NCI-H128 (cell line): ENCODE measurements around the gene HOXA10.

Source experiments
- DNase-seq: peaks from one replicate; lab custom pipeline; 2025; ENCODE audit not compliant: unreplicated experiment; lab: John Stamatoyannopoulos, UW

HOXA10 gene

GRCh38 chr7:27203964-27204594 lies 30.0 kb upstream of the HOXA10 start:
- no peak for DNase-seq

GRCh38 chr7:27203365-27203953 lies 29.3 kb upstream of the HOXA10 start:
- DNase-seq, result no peak

DNA sequence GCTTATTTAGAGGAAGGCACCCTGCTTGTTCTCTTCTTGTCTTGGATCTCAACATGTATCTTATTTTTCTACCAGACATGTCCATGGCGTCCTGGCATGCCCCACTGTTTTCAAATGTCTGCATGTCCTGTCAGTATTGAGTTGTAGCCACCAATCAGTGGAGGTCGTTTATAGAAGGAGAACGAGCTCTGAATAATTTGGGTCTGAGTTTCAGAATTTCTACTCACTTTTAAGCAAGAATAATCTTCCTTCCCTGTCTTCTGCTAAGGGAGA lies 28.7 kb upstream of the HOXA10 start:
- no peak for DNase-seq

- no peak for DNase-seq
Observed at GRCh38 chr7:27202018-27202861, 28.1 kb upstream of the HOXA10 start.

DNA sequence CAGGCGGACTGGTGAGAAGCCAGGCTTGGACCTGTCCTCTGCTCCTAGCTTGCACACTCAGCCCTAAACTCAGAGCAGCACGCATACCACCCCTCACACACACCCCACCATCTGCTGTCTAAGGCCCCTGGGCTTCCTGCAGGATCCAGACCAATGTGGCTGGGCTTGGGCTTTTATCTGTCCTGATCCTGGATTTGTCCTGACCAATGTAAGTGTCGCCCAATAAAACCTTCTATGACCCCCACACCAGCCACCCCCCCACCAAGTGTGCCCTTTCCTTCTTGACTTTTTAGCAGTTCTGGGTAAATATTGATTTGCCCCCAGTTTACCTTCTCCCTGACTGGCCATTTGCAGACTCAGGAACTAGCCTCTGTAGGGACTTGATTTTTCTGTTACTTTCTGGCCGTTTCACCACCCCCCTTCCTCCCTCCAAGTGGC lies 27.5 kb upstream of the HOXA10 start:
- no peak for DNase-seq

DNA sequence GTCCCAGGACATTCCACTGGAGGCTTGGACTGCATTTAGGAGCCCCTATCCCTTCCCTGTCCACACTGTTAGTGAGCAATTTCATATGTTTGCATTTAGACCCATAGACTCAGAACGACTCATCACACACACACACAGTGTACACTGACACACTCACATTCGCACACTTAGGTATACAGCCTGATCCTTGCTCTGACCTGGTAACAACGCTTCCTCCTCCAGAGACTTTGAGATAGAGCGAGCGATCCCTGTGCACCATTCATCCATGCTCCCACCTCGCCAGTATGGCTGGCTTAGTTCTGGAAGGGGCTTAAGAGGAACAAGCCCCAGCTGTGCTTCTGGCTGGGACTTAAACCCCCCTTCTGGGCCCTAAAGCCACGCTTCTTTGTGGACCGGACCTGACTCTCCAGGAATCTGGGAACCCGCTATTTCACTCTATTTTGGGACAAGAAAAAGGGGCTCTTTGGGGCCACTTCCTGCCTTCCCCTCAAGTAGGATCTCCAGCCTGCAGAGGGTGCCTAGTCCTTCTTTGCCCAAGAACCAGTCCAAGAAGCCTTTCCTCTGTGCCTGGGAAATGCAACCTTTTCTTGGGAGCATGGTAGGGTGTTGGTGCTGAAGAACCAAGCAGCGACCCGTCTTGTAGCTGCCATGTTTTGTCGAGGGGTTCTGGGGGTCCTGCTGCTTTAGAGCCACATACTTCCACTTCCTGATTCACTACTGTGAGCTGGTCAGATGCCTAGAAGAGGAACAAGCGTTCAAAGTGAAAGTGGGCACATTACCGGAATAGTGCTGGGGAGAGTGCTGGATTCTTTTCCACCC lies 26.9 kb upstream of the HOXA10 start:
- DNase-seq, result no peak

GRCh38 chr7:27199849-27200760 lies 26.0 kb upstream of the HOXA10 start, which contains the start of gene HOXA13:
HOXA13 (minus strand) TSS chr7:27200091; CDS start chr7:27200077, 14 bp downstream.
- peak; percentile 65 for DNase-seq

- DNase-seq, result no peak
Observed at GRCh38 chr7:27198871-27199801, 25.0 kb upstream of the HOXA10 start.

DNA sequence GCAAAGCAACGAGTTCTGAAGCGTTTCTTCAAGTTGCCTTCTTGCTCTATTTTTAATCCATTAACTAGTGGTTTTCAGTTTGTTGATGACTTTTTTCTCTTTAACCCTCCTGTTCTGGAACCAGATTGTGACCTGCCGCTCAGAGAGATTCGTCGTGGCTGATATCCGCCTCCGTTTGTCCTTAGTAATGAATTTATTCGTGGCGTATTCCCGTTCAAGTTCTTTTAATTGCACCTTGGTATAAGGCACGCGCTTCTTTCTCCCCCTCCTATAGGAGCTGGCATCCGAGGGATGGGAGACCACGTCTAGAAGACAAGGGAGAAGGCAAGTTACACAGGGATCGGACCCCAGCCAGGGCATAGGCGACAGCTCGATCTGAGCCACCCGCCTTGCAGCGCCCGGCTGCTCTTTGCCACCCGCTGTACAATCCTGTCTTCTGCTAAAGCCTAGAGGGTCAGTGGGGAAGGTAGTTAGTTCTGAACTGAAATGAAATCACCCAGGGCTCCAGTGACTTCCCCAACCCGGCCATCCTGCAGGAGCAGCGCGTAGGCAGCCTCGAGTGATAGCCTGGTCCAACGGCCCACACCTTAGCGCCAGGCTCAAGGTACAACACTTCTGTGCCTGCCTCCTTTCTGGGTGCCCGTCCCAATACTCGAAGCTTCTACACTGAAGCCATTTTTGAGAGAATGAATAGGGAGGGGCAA lies 24.2 kb upstream of the HOXA10 start:
- DNase-seq, result no peak

DNA sequence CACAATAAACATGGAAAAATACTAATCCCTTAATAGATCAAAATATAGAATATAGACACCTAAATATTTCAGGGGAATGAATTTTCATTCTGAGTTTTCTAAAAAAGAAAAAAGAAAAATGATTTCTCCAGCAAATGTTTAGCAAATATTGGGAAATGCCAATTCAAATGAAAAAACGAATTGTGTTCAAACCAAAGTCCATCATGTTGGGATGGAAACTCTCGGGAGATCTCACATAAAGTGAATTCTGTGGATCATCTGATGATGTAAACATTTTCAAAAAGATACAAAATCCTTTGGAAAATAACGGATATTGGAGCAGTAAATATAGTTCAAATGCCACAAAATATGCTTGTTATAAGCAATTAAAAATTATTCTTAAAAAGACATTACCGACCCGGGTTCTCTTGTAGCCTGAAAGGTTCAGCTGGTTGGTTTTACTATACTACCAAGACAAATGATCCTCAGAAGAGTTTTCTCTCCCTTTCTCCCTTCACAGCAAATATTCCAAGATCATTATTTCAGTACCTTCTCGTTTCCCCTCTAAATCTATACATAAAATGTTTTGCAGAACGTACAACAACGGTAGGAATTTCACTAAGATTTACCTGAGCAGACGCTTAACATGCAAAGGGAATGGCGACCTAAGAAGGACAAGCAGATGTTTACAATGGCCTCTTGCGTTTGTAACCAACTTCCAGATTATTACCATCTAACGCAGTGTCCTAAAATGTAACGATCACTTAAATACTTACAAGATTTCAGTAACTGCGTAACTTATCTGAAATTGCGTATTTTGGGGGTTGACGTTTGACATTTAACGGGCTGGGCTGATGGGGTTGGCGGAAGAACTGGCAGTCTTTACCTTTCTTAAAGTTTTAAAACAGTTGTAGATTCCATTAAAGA lies 23.3 kb upstream of the HOXA10 start:
- no peak for DNase-seq

- DNase-seq, result peak; percentile 24
Observed at GRCh38 chr7:27196287-27196767, 22.2 kb upstream of the HOXA10 start.

DNA sequence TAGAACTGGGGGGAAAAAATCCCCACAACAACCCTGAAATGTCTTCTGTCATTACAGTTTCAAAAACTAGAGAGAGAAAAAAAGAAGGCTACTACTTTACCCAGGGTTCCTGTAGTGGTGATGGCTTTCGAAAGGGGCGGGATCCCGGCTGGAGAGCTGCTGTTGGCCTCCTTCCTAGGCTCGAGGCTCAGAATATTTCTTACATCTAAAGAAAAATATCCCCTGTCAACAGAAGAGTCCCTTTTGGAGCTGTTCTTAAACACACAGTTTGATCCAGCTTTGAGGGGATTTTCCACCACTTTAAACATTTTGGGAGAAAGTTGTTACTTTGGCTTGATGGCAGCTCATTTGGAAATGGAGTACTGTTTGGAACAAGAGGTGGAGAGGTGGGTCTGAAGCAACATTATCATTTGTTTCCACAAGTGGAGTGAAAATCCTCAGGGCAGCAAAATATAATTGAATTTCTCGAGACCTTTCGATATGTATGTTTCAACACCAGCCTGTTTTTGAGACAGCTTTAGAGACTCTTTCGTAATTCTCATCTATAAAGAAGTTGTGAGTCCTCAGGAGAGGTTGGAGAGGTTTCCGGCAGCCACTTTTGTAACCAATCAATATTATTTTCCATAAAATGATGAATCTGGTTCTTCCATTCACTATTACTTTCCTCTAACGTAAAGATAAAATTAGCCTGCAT lies 20.7 kb upstream of the HOXA10 start:
- DNase-seq, result no peak

DNA sequence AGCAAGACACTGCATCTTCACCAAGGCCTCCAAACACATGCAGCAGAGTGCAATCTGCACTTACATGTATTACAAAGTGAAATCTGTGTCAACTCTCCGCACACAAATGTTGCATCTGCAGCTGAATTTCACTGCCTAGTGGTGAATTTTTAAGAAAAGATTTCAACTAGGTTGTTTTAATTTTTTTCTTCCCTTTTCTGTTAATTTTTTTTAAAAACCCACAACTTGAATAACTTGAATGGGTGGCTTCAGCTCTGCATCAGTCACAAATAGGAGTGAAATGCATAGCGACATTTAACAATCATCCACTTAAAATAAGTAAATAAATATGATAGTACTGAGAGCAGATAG lies 19.9 kb upstream of the HOXA10 start:
- DNase-seq, result no peak

- no peak for DNase-seq
Observed at GRCh38 chr7:27193335-27194001, 19.3 kb upstream of the HOXA10 start.

DNA sequence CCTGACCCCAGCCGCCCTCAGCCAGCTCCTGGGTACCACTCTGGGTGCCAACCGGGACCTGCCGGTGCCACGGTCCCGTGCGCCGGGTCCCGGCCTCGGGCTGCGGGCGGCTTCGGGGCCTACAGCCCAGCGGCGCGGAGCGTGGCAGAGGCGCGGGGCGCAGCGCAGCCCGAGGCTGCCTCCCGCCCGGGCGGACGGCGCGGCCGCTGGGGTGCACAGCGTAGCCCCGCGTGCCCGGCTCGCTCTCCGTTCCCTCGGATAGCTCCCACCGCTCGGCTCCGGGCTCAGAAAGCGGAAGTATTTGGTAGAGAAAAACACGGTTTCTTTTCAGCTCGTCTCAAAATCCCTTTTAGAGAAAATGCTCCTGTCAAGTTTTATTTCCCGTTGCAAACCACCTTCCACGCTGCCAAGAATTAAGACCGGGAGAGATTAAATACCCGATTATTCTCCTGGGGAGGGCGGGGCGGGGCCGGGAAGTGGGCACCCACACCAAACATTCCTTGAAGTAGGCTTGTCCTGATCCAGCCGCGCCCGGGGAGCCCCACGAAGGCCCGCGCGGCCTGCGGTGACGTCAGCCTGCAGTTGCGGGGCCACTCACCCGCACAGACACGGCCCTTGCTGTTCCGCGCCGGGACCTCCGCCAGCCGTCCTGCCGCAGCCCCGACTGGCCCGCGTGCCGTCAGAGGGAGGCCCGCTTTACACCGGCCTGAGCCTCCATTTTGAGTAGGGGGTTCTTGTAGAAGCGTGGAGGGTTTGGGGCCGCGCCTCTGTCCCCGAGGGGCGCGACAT lies 18.6 kb upstream of the HOXA10 start:
- no peak for DNase-seq
